GM12891 (cell line): ENCODE data around the gene AXDND1.

Experiments used
- PAX5 ChIP-seq: IDR thresholded peaks from 2 replicates; pipeline ENCODE4 v1.6.1; 2011; ENCODE audit warnings: low read length, moderate library complexity, mild to moderate bottlenecking; ENCODE audit not compliant: insufficient read depth, severe bottlenecking
- POLR2A ChIP-seq: IDR thresholded peaks from 2 replicates; pipeline ENCODE4 v1.6.1; 2011; ENCODE audit warnings: low read depth, low read length, control low read depth
- POLR2AphosphoS5 ChIP-seq: IDR thresholded peaks from 2 replicates; pipeline ENCODE4 v1.6.1; 2011; ENCODE audit warnings: low read depth, low read length, control low read depth
- TAF1 ChIP-seq: IDR thresholded peaks from 2 replicates; pipeline ENCODE4 v1.6.1; 2011; ENCODE audit warnings: low read depth, low read length, control low read depth

- TF ChIP-seq POLR2AphosphoS5 = no peak
- 0 out of 2 replicates have a peak, but pooled peaks have one; percentile 12 for TF ChIP-seq TAF1
- TF ChIP-seq POLR2A = peak; percentile 39; the same call in 1 of the 2 replicates
- TF ChIP-seq PAX5 = no peak
Measured at GRCh38 chr1:179365342-179366092, at the start of gene AXDND1.
